ENCODE measurements around the gene LRCH1.

DNA sequence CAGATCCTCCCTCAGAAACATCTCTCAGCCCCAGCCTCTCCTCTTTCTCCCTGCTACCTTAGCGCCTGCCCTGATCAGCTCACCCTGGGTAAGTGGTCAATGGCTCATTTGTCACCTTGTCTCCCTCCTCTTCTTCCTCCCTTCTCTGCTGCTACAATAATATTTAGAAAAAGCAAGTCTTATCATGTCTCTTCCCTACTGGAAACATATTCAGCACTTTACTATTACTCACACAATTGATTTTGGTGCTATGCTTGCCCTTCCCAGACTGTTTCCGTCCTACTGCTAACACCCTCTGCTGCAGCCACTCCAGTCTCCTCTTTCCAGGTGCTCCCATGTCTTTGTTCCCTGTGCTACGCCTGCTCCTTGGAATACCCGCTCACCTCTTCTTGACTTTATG is 208.2 kb downstream of the LRCH1 start:
- TF ChIP-seq, protein P1, sequence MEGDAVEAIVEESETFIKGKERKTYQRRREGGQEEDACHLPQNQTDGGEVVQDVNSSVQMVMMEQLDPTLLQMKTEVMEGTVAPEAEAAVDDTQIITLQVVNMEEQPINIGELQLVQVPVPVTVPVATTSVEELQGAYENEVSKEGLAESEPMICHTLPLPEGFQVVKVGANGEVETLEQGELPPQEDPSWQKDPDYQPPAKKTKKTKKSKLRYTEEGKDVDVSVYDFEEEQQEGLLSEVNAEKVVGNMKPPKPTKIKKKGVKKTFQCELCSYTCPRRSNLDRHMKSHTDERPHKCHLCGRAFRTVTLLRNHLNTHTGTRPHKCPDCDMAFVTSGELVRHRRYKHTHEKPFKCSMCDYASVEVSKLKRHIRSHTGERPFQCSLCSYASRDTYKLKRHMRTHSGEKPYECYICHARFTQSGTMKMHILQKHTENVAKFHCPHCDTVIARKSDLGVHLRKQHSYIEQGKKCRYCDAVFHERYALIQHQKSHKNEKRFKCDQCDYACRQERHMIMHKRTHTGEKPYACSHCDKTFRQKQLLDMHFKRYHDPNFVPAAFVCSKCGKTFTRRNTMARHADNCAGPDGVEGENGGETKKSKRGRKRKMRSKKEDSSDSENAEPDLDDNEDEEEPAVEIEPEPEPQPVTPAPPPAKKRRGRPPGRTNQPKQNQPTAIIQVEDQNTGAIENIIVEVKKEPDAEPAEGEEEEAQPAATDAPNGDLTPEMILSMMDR (IDR thresholded peaks at IDR 0.05) = no peak
- TF ChIP-seq POLR2A (IDR thresholded peaks at IDR 0.05; ENCODE audit: low read depth) = no peak
- TF ChIP-seq POLR2AphosphoS5 (IDR thresholded peaks at IDR 0.05) = no peak

Measured in esophagus muscularis mucosa (tissue), 3 donors.